NB4 (cell line): ENCODE data around the gene MYLK4.

ENCODE experiments used
- DNase-seq: peaks from one replicate; pipeline ENCODE4 v3.0.0; 2010; ENCODE audit warnings: low read depth
- H3K4me3 ChIP-seq: one replicate; pipeline ENCODE4 v1.5.1; 2011; ENCODE audit warnings: mild to moderate bottlenecking, low read depth, low read length, moderate library complexity
- CTCF ChIP-seq: IDR thresholded peaks from one replicate; pipeline ENCODE4 v1.5.1; 2012; ENCODE audit warnings: low read depth, low read length
- MAX ChIP-seq: IDR thresholded peaks from 2 replicates; pipeline ENCODE4 v1.6.1; 2011; ENCODE audit warnings: low read depth, low read length
- MYC ChIP-seq: IDR thresholded peaks from 2 replicates; pipeline ENCODE4 v1.6.1; 2011; ENCODE audit warnings: low read depth, low read length
- POLR2A ChIP-seq: IDR thresholded peaks from 2 replicates; pipeline ENCODE4 v1.6.1; 2011; ENCODE audit warnings: mild to moderate bottlenecking; ENCODE audit not compliant: insufficient read length; ENCODE audit errors: extremely low read depth

MYLK4 gene

GRCh38 chr6:2729921-2730320 lies 20.8 kb downstream of the MYLK4 start:
- no peak for DNase-seq
- TF ChIP-seq POLR2A (no peak), MYC (no peak), CTCF (no peak), MAX (no peak)

GRCh38 chr6:2725999-2726567 lies 24.6 kb downstream of the MYLK4 start:
- DNase-seq, result peak; percentile 63
- TF ChIP-seq POLR2A, result no peak
- TF ChIP-seq CTCF, result no peak
- no peak overlapping the region for H3K4me3 ChIP-seq

More at GRCh38 chr6:2729921-2730320, 20.8 kb downstream of the MYLK4 start:
- H3K4me3 ChIP-seq, result no peak overlapping the region

- no peak for DNase-seq
- TF ChIP-seq MYC (no peak), MAX (no peak), CTCF (no peak), POLR2A (no peak)
- H3K4me3 ChIP-seq, result no peak overlapping the region
These were observed 25.2 kb downstream of the MYLK4 start for GRCh38 chr6:2725364-2725988.

- DNase-seq, result no peak
- TF ChIP-seq MAX (no peak), CTCF (no peak), MYC (no peak), POLR2A (no peak)
- H3K4me3 ChIP-seq, result no peak overlapping the region
These were observed 29.5 kb downstream of the MYLK4 start for GRCh38 chr6:2721219-2721618.

GRCh38 chr6:2719093-2719455 lies 31.6 kb downstream of the MYLK4 start:
- DNase-seq, result no peak
- H3K4me3 ChIP-seq, result no peak overlapping the region
- no peak for TF ChIP-seq POLR2A
- no peak for TF ChIP-seq CTCF
- TF ChIP-seq MAX, result no peak
- no peak for TF ChIP-seq MYC
